HG02623 (cell line): ENCODE measurements around the gene KRTAP9-9.
"Not testable (repeated sequence)": the region's sequence is repeated elsewhere in the genome, so short reads cannot be mapped to it uniquely, and the experiment has no call there.

Source experiments
- ATAC-seq: cut with Tn5 transposase; IDR thresholded peaks from one replicate; pipeline ENCODE4 v1.9.1; 2021; ENCODE audit warnings: moderate library complexity; ENCODE audit not compliant: unreplicated experiment

Gene KRTAP9-9

GRCh38 chr17:41264599-41264998, 9.4 kb downstream of the KRTAP9-9 start:
- no peak for ATAC-seq

- ATAC-seq: no peak
Measured at GRCh38 chr17:41265078-41265477, 9.9 kb downstream of the KRTAP9-9 start, which contains the start of gene KRTAP9-6. Gene KRTAP9-6 (plus strand): TSS chr17:41265378. CDS start chr17:41265378, 0 bp downstream.

- no peak for ATAC-seq
Measured at GRCh38 chr17:41267711-41268110, 12.5 kb downstream of the KRTAP9-9 start.

- ATAC-seq: not testable (repeated sequence)
Measured at GRCh38 chr17:41271323-41271722, 16.1 kb downstream of the KRTAP9-9 start.

GRCh38 chr17:41271858-41272257, 16.7 kb downstream of the KRTAP9-9 start:
- ATAC-seq: no peak

GRCh38 chr17:41275648-41276190, 20.5 kb downstream of the KRTAP9-9 start, which contains the start of gene KRTAP9-7:
Gene KRTAP9-7 (plus strand): TSS chr17:41275698. CDS start chr17:41275698, 0 bp downstream.
- ATAC-seq: not testable (repeated sequence)

- no peak for ATAC-seq
Measured at GRCh38 chr17:41278176-41278955, 23.2 kb downstream of the KRTAP9-9 start.

- ATAC-seq: no peak
Measured at GRCh38 chr17:41284043-41284442, 28.9 kb downstream of the KRTAP9-9 start.

GRCh38 chr17:41284546-41284945, 29.4 kb downstream of the KRTAP9-9 start:
- no peak for ATAC-seq

GRCh38 chr17:41287050-41287449, 31.9 kb downstream of the KRTAP9-9 start:
- ATAC-seq: no peak

- ATAC-seq: no peak
Measured at GRCh38 chr17:41294016-41294415, 38.8 kb downstream of the KRTAP9-9 start.

- ATAC-seq: no peak
Measured at GRCh38 chr17:41296846-41297245, 41.7 kb downstream of the KRTAP9-9 start.

- ATAC-seq: no peak
Measured at GRCh38 chr17:41298458-41299135, 43.4 kb downstream of the KRTAP9-9 start.

- ATAC-seq: no peak
Measured at GRCh38 chr17:41301204-41301790, 46.1 kb downstream of the KRTAP9-9 start.

GRCh38 chr17:41301916-41302901, 47.0 kb downstream of the KRTAP9-9 start, which contains the start of gene KRTAP29-1:
Gene KRTAP29-1 (minus strand): TSS chr17:41302851. CDS start chr17:41302851, 0 bp downstream.
- no peak for ATAC-seq

- ATAC-seq: no peak
Measured at GRCh38 chr17:41302981-41303380, 47.8 kb downstream of the KRTAP9-9 start.

- no peak for ATAC-seq
Measured at GRCh38 chr17:41304091-41304490, 48.9 kb downstream of the KRTAP9-9 start.
